Ishikawa (cell line): ENCODE data around the gene HNMT.

Experiments used
- CEBPB ChIP-seq: IDR thresholded peaks from 2 replicates; pipeline ENCODE4 v1.6.1; 2012
- CREB1 ChIP-seq: IDR thresholded peaks from 2 replicates; pipeline ENCODE4 v1.6.1; 2012; ENCODE audit warnings: low read depth
- EGR1 ChIP-seq: IDR thresholded peaks from 2 replicates; pipeline ENCODE4 v1.6.1; 2012
- EP300 ChIP-seq: IDR thresholded peaks from 2 replicates; pipeline ENCODE4 v1.6.1; 2012; ENCODE audit warnings: borderline replicate concordance
- FOXM1 ChIP-seq: IDR thresholded peaks from 2 replicates; pipeline ENCODE4 v1.6.1; 2012; ENCODE audit warnings: low read depth, borderline replicate concordance
- MAX ChIP-seq: IDR thresholded peaks from 2 replicates; pipeline ENCODE4 v1.6.1; 2012
- NFIC ChIP-seq: IDR thresholded peaks from 2 replicates; pipeline ENCODE4 v1.6.1; 2012
- RAD21 ChIP-seq: IDR thresholded peaks from 2 replicates; pipeline ENCODE4 v1.6.1; 2012; ENCODE audit warnings: low read depth
- REST ChIP-seq: IDR thresholded peaks from 2 replicates; pipeline ENCODE4 v1.6.1; 2012; ENCODE audit warnings: low read depth, mild to moderate bottlenecking
- TAF1 ChIP-seq: IDR thresholded peaks from 2 replicates; pipeline ENCODE4 v1.6.1; 2012; ENCODE audit warnings: low read depth, mild to moderate bottlenecking
- TCF12 ChIP-seq: IDR thresholded peaks from 2 replicates; pipeline ENCODE4 v1.6.1; 2012; ENCODE audit warnings: low read depth
- TEAD4 ChIP-seq: IDR thresholded peaks from 2 replicates; pipeline ENCODE4 v1.6.1; 2012
- USF1 ChIP-seq: IDR thresholded peaks from 2 replicates; pipeline ENCODE4 v1.6.1; 2012
- YY1 ChIP-seq: IDR thresholded peaks from 2 replicates; pipeline ENCODE4 v1.6.1; 2012; ENCODE audit warnings: low read depth
- ZBTB7A ChIP-seq: IDR thresholded peaks from 2 replicates; pipeline ENCODE4 v1.6.1; 2012; ENCODE audit warnings: low read depth

The HNMT gene

GRCh38 chr2:137998503-137998902, 34.2 kb downstream of the HNMT start:
- TF ChIP-seq REST (no peak), ZBTB7A (no peak), RAD21 (no peak), EGR1 (no peak), TEAD4 (no peak), FOXM1 (no peak), USF1 (no peak)

- no peak for TF ChIP-seq TAF1
- no peak for TF ChIP-seq NFIC
- no peak for TF ChIP-seq EP300
- no peak for TF ChIP-seq ZBTB7A
- no peak for TF ChIP-seq YY1
- no peak for TF ChIP-seq REST
- TF ChIP-seq CEBPB = no peak
- no peak for TF ChIP-seq TEAD4
- TF ChIP-seq EGR1 = no peak
- no peak for TF ChIP-seq FOXM1
- no peak for TF ChIP-seq USF1
- TF ChIP-seq TCF12 = no peak
- no peak for TF ChIP-seq CREB1
Measured at GRCh38 chr2:137999273-137999672, 35.0 kb downstream of the HNMT start.

- TF ChIP-seq YY1 = no peak
- TF ChIP-seq CEBPB = no peak
- no peak for TF ChIP-seq EP300
- no peak for TF ChIP-seq USF1
- TF ChIP-seq TAF1 = no peak
- no peak for TF ChIP-seq NFIC
- TF ChIP-seq RAD21 = no peak
- TF ChIP-seq REST = no peak
- TF ChIP-seq MAX = no peak
- TF ChIP-seq FOXM1 = no peak
- TF ChIP-seq EGR1 = no peak
- no peak for TF ChIP-seq TEAD4
- no peak for TF ChIP-seq CREB1
- no peak for TF ChIP-seq TCF12
- no peak for TF ChIP-seq ZBTB7A
Measured at GRCh38 chr2:138000009-138000408, 35.7 kb downstream of the HNMT start.

- TF ChIP-seq EP300 (no peak), REST (no peak), CREB1 (no peak), USF1 (no peak), NFIC (no peak), EGR1 (no peak), TAF1 (no peak), TCF12 (no peak), CEBPB (no peak)
Measured at GRCh38 chr2:138000796-138001195, 36.5 kb downstream of the HNMT start.
